NCI-H2029 treated with DMSO at 0.1 percent for 48 hours (cell line): Measurements from ENCODE around the gene IKBIP.
"Not testable (repeated sequence)": the region's sequence is repeated elsewhere in the genome, so short reads cannot be mapped to it uniquely, and the experiment has no call there.

Source experiments
- DNase-seq: peaks from one replicate; lab custom pipeline; 2025; lab: John Stamatoyannopoulos, UW

The IKBIP gene

GRCh38 chr12:98644712-98645571 lies at the start of gene IKBIP, which contains the start of gene APAF1:
Gene IKBIP (minus strand): TSS chr12:98644788. CDS start chr12:98644701, 87 bp downstream.
Gene APAF1 (plus strand): TSS chr12:98645290. CDS start chr12:98648360, 3,070 bp downstream.
- DNase-seq = peak; percentile 75

- no peak for DNase-seq
These were observed 46.8 kb upstream of the IKBIP start for GRCh38 chr12:98691351-98691750.

- DNase-seq = no peak
These were observed 42.0 kb upstream of the IKBIP start for GRCh38 chr12:98686603-98687002.

GRCh38 chr12:98684199-98684598 lies 39.6 kb upstream of the IKBIP start:
- no peak for DNase-seq

- DNase-seq = no peak
These were observed 35.0 kb upstream of the IKBIP start for GRCh38 chr12:98679611-98680005.

GRCh38 chr12:98678946-98679610 lies 34.5 kb upstream of the IKBIP start:
- no peak for DNase-seq

- no peak for DNase-seq
These were observed 33.8 kb upstream of the IKBIP start for GRCh38 chr12:98678236-98678945.

GRCh38 chr12:98674841-98675240 lies 30.3 kb upstream of the IKBIP start:
- no peak for DNase-seq

GRCh38 chr12:98671459-98671858 lies 26.9 kb upstream of the IKBIP start:
- DNase-seq = no peak

- no peak for DNase-seq
These were observed 25.2 kb upstream of the IKBIP start for GRCh38 chr12:98669751-98670150.

GRCh38 chr12:98660521-98660920 lies 15.9 kb upstream of the IKBIP start:
- DNase-seq = no peak

- DNase-seq = no peak
These were observed 11.9 kb upstream of the IKBIP start for GRCh38 chr12:98656289-98657101.

- peak; percentile 22 for DNase-seq
These were observed 9.4 kb upstream of the IKBIP start for GRCh38 chr12:98653866-98654493.

- no peak for DNase-seq
These were observed 6.7 kb upstream of the IKBIP start for GRCh38 chr12:98651328-98651727.

GRCh38 chr12:98646294-98647090 lies 1.9 kb upstream of the IKBIP start:
- DNase-seq = no peak

- DNase-seq = no peak
These were observed 1.0 kb upstream of the IKBIP start for GRCh38 chr12:98645572-98646067.

GRCh38 chr12:98644433-98644711 lies 216 bp downstream of the IKBIP start:
- DNase-seq = no peak

- not testable (repeated sequence) for DNase-seq
These were observed 1.8 kb downstream of the IKBIP start for GRCh38 chr12:98642801-98643200.

- DNase-seq = no peak
These were observed 5.1 kb downstream of the IKBIP start for GRCh38 chr12:98639491-98639890.

- DNase-seq = no peak
These were observed 6.6 kb downstream of the IKBIP start for GRCh38 chr12:98638009-98638408.
